Stomach (tissue), 9 donors: Measurements from ENCODE around the gene SPAG7. TPM values are rescaled to one million over a fixed set of nuclear protein-coding genes. Genes with fewer than 3 reads are reported as not detected.

Experiments
- DNase-seq, 2 donors: peaks; one replicate each; pipeline versions ENCODE4 v3.0.0 to v3.0.0-alpha.2; 2013 to 2019
- H3K27ac ChIP-seq, 5 donors: fragments of 200-600 bp in 4 of 5; sonication (generic) in 4 of 5; one replicate each; pipeline ENCODE4 v1.5.1; 2013 to 2019; ENCODE audit warnings: mild to moderate bottlenecking in 1 of 5, moderate library complexity in 1 of 5
- H3K27me3 ChIP-seq, 3 donors: fragments of 200-600 bp; sonication (generic); one replicate each; pipeline ENCODE4 v1.5.1; 2017 to 2019; ENCODE audit warnings: mixed run types in 1 of 3
- H3K36me3 ChIP-seq, 4 donors: fragments of 200-600 bp; sonication (generic); 1 replicate in 3 of 4; 2 replicates in 1 of 4; pipeline ENCODE4 v1.5.1; 2016 to 2019
- H3K4me1 ChIP-seq, 4 donors: fragments of 200-600 bp; sonication (generic); one replicate each; pipeline ENCODE4 v1.5.1; 2016 to 2019
- H3K4me3 ChIP-seq, 4 donors: fragments of 200-600 bp; sonication (generic) in 3 of 4; one replicate each; pipeline ENCODE4 v1.5.1; 2016 to 2019; ENCODE audit warnings: mild to moderate bottlenecking in 1 of 4
- H3K9me3 ChIP-seq, 4 donors: fragments of 200-600 bp; sonication (generic); one replicate each; pipeline ENCODE4 v1.5.1; 2016 to 2019
- EP300 ChIP-seq: sonication (generic); formaldehyde crosslinking; IDR thresholded peaks from one replicate; pipeline ENCODE4 v1.6.1; 2017; ENCODE audit warnings: antibody characterized with exemption
- POLR2A ChIP-seq, 4 donors: fragments of 450-650 bp; IDR thresholded peaks; one replicate each; pipeline ENCODE4 v1.6.1; 2016; ENCODE audit warnings: antibody characterized with exemption in 4 of 4, control low read depth in 2 of 4, mild to moderate bottlenecking in 1 of 4, moderate library complexity in 1 of 4
- POLR2AphosphoS5 ChIP-seq, 3 donors: sonication (generic); formaldehyde crosslinking; IDR thresholded peaks; one replicate each; pipeline ENCODE4 v1.6.1; 2016; ENCODE audit warnings: antibody characterized with exemption in 3 of 3
- WGBS, 5 donors: extraction: QIAGEN DNeasy Blood & Tissue Kit in 3 of 5; methylation state at CpG; one replicate each; pipeline versions ENCODE4 v1.1.5 to v1.1.7; 2013 to 2018; 5-methylcytosine and 5-hydroxymethylcytosine counted together
- intact Hi-C: fragments of 100-400 bp; cut with DNase I; formaldehyde crosslinking; loops from one replicate; pipeline ENCODE4 v1.15.1; 2023; ENCODE audit warnings: low total_unique reads
- polyA plus RNA-seq, 3 donors: library from polyadenylated mRNA; stranded (reverse); fragments of 200-250 nt; gene quantifications; one replicate each; pipeline ENCODE4 v1.2.3, GENCODE V29; 2013
- total RNA-seq, 5 donors: library from RNA; depleted of rRNA; stranded (reverse); fragments of >200 nt; gene quantifications; one replicate each; pipeline versions ENCODE4 v1.1.0 to v1.2.3, GENCODE V29; 2014 to 2016
- TF ChIP-seq, protein P1 (sequence below), 7 experiments: fragments of 450-650 bp in 4 of 7; fragments of 200-600 bp in 3 of 7; sonication (generic) in 3 of 7; IDR thresholded peaks; one replicate each; pipeline ENCODE4 v1.5.1; 2016 to 2019; ENCODE audit warnings: antibody characterized with exemption in 7 of 7, control low read depth in 2 of 7, mild to moderate bottlenecking in 1 of 7
- donor health status: healthy with polysubstance abuse.
- donor health status: Bipolar disorder and iron deficiency.
- donor health status: healthy.

SPAG7 gene
- total and polyA plus RNA-seq, 8 donors, result 17.5 to 133 (median 67.0) TPM

- intact Hi-C loops, result no loop called here
- H3K4me3 ChIP-seq, result peak overlapping the region; percentile 70 to 91 (median 84)
- no peaks in the 10 kb centered on the region for H3K9me3 ChIP-seq
- DNase-seq, result no peak
- no peak for TF ChIP-seq EP300
- no peak for TF ChIP-seq POLR2AphosphoS5 (IDR thresholded peaks at IDR 0.05)
- no peak for TF ChIP-seq POLR2A (IDR thresholded peaks at IDR 0.05)
- TF ChIP-seq, protein P1, sequence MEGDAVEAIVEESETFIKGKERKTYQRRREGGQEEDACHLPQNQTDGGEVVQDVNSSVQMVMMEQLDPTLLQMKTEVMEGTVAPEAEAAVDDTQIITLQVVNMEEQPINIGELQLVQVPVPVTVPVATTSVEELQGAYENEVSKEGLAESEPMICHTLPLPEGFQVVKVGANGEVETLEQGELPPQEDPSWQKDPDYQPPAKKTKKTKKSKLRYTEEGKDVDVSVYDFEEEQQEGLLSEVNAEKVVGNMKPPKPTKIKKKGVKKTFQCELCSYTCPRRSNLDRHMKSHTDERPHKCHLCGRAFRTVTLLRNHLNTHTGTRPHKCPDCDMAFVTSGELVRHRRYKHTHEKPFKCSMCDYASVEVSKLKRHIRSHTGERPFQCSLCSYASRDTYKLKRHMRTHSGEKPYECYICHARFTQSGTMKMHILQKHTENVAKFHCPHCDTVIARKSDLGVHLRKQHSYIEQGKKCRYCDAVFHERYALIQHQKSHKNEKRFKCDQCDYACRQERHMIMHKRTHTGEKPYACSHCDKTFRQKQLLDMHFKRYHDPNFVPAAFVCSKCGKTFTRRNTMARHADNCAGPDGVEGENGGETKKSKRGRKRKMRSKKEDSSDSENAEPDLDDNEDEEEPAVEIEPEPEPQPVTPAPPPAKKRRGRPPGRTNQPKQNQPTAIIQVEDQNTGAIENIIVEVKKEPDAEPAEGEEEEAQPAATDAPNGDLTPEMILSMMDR (IDR thresholded peaks at IDR 0.05), result no peak
- 35 to 47% (median 42%) methylated on average over 15 to 19 of the region's 19 CpGs for WGBS, 5 donors
- no peaks in the 10 kb centered on the region for H3K27me3 ChIP-seq
- H3K4me1 ChIP-seq, result peaks cover 39 to 62% (median 60%) of the 10 kb centered on the region in 4 donors
- peaks cover 42 to 52% (median 48%) of the 10 kb centered on the region in 4 donors for H3K36me3 ChIP-seq
- peak overlapping the region; percentile 91 to 100 (median 95) for H3K27ac ChIP-seq
These were observed 28.7 kb downstream of the SPAG7 start for GRCh38 chr17:4938688-4939545.

DNA sequence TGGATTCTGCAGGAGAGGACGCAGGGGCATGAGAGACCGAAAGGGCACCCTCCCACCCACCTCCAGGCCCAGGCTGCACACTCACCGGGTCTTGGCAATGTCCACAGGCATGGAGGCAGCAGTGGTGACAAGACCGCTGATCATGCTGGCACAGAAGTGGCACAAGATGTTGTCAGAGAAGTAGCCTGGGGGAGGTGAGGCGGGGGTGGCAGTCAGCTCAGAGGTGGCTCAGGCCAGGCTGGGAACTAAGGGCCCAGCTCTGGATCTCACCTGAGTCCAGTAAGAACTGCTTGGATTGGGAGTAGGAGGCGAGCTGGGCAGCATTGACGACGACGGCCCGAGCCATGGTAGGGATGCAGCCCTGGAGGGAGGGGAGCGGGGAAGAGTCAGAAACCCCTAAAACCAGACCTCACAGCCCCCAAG, 29.5 kb downstream of the SPAG7 start:
- H3K27me3 ChIP-seq, result no peaks in the 10 kb centered on the region
- H3K27ac ChIP-seq, result peak overlapping the region in 2 of 5 donors; percentile 24 to 100
- no peaks in the 10 kb centered on the region for H3K9me3 ChIP-seq
- peaks cover 35 to 44% (median 40%) of the 10 kb centered on the region in 4 donors for H3K36me3 ChIP-seq
- DNase-seq, result no peak
- intact Hi-C loops, result no loop called here
- 83 to 94% (median 92%) methylated on average over 10 to 11 of the region's 11 CpGs for WGBS, 5 donors
- H3K4me3 ChIP-seq, result peak overlapping the region in 1 of 4 donors; percentile 91
- peaks cover 39 to 61% (median 56%) of the 10 kb centered on the region in 4 donors for H3K4me1 ChIP-seq
- TF ChIP-seq EP300 (no peak), POLR2A (IDR thresholded peaks at IDR 0.05) (no peak), POLR2AphosphoS5 (IDR thresholded peaks at IDR 0.05) (no peak)
- TF ChIP-seq, protein P1 (IDR thresholded peaks at IDR 0.05), result no peak

DNA sequence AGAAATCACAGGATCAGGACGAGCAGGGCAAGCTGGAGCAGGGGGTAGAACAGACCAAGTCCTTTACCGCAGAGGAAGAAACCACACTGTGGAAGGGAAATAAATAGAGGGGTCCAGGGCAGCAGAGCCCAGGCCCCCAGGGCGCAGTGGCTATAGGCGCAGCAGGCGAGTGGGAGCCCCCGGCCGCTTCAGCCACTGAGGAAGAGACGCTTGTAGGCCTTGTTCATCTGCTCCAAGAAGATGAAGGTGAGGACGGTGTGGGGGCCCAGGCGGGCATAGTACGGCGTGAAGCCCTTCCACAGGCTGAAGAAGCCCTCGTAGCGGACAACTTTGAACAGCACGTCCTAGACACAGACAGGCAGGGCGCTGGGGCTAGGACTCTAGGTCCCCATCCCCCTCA, 30.1 kb downstream of the SPAG7 start:
- 92 to 97% (median 94%) methylated on average over 16 of the region's 16 CpGs for WGBS, 5 donors
- intact Hi-C loops, result no loop called here

GRCh38 chr17:4936436-4936835, 31.2 kb downstream of the SPAG7 start:
- H3K27me3 ChIP-seq, result no peaks in the 10 kb centered on the region
- TF ChIP-seq, protein P1 (IDR thresholded peaks at IDR 0.05), result no peak
- no peak for TF ChIP-seq POLR2A (IDR thresholded peaks at IDR 0.05)
- no peak for TF ChIP-seq POLR2AphosphoS5 (IDR thresholded peaks at IDR 0.05)
- peaks cover 27 to 44% (median 40%) of the 10 kb centered on the region in 4 donors for H3K4me1 ChIP-seq
- no peak overlapping the region for H3K27ac ChIP-seq
- DNase-seq, result no peak
- WGBS, 5 donors, result 86 to 98% (median 92%) methylated on average over 2 to 3 of the region's 3 CpGs
- peaks cover 25 to 34% (median 27%) of the 10 kb centered on the region in 4 donors for H3K36me3 ChIP-seq
- intact Hi-C loops, result no loop called here
- H3K4me3 ChIP-seq, result no peak overlapping the region
- no peaks in the 10 kb centered on the region for H3K9me3 ChIP-seq

More for the DNA sequence above, 30.1 kb downstream of the SPAG7 start:
- no peak for DNase-seq
- Histone ChIP-seq H3K4me3 (no peak overlapping the region), H3K27ac (peak overlapping the region in 1 of 5 donors; percentile 24), H3K4me1 (peaks cover 36 to 55% (median 51%) of the 10 kb centered on the region in 4 donors), H3K9me3 (no peaks in the 10 kb centered on the region), H3K27me3 (no peaks in the 10 kb centered on the region), H3K36me3 (peaks cover 29 to 38% (median 34%) of the 10 kb centered on the region in 4 donors)
- no peak for TF ChIP-seq POLR2AphosphoS5 (IDR thresholded peaks at IDR 0.05)
- TF ChIP-seq, protein P1 (IDR thresholded peaks at IDR 0.05), result no peak
- no peak for TF ChIP-seq POLR2A (IDR thresholded peaks at IDR 0.05)
- no peak for TF ChIP-seq EP300
